SKM-1 treated with dmso at 0.1 percent for 144 hours (cell line): ENCODE measurements around the gene ALPK3.

Experiments
- DNase-seq: peaks from one replicate; lab custom pipeline; 2025; ENCODE audit not compliant: unreplicated experiment; lab: John Stamatoyannopoulos, UW

ALPK3 gene, protein sequence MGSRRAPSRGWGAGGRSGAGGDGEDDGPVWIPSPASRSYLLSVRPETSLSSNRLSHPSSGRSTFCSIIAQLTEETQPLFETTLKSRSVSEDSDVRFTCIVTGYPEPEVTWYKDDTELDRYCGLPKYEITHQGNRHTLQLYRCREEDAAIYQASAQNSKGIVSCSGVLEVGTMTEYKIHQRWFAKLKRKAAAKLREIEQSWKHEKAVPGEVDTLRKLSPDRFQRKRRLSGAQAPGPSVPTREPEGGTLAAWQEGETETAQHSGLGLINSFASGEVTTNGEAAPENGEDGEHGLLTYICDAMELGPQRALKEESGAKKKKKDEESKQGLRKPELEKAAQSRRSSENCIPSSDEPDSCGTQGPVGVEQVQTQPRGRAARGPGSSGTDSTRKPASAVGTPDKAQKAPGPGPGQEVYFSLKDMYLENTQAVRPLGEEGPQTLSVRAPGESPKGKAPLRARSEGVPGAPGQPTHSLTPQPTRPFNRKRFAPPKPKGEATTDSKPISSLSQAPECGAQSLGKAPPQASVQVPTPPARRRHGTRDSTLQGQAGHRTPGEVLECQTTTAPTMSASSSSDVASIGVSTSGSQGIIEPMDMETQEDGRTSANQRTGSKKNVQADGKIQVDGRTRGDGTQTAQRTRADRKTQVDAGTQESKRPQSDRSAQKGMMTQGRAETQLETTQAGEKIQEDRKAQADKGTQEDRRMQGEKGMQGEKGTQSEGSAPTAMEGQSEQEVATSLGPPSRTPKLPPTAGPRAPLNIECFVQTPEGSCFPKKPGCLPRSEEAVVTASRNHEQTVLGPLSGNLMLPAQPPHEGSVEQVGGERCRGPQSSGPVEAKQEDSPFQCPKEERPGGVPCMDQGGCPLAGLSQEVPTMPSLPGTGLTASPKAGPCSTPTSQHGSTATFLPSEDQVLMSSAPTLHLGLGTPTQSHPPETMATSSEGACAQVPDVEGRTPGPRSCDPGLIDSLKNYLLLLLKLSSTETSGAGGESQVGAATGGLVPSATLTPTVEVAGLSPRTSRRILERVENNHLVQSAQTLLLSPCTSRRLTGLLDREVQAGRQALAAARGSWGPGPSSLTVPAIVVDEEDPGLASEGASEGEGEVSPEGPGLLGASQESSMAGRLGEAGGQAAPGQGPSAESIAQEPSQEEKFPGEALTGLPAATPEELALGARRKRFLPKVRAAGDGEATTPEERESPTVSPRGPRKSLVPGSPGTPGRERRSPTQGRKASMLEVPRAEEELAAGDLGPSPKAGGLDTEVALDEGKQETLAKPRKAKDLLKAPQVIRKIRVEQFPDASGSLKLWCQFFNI (N-terminal part only)

DNA sequence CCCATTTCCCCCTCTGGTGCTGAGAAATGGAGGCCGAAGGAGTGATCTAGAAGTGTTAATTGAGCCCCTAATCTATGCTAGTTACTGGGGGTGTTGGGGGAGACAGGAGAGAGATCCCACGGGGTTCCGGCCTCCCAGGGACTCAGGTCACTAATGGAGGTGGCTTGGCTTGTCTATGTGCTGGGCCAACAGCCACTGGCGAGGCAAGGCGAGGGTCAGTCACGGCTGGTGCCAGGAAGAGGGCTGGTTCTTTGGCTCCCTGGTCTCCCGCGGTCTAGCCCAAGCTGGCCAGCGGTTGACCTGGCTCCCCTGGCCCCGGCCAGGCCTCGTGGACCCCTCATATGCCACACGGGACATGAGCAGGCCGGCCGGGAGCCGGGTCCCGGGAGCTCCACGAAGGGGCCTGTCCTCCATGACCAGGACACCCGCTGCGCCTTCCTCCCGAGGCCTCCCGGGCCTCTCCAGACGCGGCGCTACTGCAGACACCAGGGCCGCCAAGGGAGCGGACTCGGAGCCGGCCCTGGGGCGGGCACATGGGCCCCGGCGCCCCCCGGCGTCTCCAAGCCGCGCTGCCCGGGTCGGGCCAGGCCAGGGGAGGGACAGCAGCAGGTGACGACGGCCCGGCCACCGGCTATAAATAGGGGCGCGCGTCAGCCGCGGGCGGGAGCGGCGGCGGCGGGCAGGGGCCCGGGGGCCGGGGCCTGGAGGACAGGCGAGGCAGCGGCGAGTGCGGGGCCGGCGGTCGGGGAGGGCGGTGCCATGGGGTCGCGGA lies at the start of gene ALPK3:
ALPK3 (plus strand) TSS at position 663 of the 772 bp plus-strand sequence; CDS start at position 760, 97 bp downstream.
- DNase-seq: no peak

DNA sequence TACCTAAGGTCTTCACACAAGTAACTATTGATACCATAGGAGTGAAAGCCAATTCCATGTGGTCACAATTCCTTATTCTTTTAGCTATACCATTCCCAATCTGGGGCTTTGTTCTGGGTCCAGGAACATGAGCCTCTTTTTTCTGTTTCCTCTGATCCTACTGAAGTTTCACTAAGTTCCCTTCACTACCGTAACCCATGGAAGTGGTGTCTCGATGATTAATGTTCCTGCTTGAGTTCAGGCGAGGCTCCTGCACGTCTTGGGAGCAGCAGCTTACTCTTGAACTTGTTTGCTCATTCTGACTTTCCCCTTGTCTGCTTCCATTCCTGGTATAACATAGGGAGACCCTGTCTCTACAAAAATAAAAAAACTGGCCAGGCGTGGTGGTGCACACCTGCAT lies 45.1 kb upstream of the ALPK3 start:
- no peak for DNase-seq

DNA sequence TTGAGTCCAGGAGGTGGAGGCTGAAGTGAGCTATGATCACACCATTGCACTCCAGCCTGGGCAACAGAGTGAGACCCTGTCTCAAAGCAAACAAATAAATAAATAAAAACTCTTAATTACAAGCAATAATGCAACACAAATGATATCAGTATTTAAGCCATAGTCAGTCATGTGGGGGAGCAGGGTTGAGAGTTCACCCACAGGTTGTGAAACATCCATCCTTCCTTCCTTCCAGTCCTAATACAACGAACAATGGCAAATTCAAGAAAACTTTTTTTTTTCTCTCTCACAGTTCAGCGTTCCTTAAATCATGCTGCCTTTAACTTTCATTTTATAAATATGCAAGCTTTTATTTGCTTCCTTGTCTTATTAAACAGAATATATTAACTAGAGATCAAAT lies 44.7 kb upstream of the ALPK3 start:
- peak; percentile 17 for DNase-seq

DNA sequence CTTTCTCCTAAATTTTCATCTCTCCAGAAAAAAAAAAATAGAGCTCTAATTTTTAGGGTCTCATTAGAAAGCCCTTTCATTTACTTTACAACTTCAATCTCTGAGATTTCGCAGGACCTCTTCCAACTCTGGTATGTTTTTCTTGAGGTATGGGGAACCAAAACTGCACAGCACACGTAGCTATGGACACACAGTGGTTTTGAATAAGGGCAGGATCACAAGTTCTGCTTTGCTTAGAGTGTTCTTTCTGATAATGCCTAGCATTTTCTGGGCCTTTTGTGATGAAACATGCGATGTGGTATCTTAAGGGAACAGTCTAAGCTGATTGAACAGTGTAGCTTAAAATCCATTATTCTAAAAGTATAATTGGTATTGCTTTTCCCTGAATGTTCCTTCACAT lies 43.4 kb upstream of the ALPK3 start:
- peak; percentile 54 for DNase-seq

DNA sequence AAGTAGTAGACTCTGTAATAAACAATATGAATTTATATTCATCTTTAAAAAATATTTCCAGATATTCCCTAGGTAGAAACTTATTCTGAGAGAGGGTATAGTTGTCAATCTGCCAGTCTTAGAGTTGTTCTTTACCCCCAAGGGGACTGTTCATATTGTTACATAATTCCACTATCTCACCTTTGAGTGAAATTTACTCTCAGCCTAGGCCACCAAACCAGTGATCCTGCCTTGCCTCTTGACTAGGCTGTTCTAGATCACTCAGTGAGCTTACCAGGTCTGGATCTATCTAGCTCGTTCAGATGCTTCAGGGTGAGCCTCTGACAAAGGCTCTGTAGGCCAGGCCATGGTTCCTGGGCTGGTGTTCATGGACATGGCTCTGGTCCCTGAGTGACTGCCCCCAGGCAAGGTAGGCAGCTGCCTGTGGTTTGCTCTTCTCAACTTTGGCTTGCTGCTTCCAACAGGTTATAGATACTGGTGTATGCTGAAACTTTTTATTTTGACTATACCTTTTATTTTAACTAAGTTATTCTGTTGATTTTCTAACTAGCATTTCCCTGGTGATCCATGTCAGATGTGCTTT lies 41.2 kb upstream of the ALPK3 start:
- no peak for DNase-seq

DNA sequence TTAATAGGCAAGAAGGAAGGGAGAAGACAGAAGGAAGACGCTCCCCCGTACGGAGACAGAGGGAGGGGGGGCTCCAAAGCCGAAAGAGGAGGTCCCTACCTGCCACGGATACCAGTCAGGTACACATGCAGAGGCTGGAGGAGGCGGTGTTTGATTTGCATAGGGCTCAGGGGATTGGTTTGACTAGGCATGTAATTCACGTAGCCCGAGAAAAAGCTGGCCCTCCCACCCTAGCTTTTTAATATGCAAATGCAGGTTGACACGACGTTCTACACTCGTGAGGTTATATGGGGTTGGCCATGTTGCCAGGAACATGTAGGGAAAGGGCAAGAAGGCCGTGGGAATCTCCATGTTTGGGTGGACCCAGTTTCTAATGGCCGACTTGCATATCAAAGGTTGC lies 39.0 kb upstream of the ALPK3 start:
- DNase-seq: no peak

DNA sequence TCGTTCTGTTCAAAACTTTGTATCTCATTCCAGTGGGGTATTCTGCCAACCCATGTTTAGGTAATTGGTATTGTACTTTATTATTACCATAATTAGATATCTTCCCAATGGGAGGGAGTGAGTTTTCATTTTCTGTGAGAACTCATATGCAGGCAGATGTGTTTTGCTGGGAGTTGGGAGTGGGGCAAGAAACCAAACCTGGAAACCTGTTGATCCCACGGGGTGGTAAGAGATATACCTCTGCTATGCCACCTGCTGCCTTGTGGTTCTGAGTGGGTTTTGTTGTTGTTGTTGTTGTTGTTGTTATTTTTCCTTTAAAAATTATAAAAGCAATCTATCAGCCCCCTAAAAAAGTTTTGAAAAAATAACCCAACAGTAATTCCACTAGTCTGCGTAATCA lies 36.7 kb upstream of the ALPK3 start:
- no peak for DNase-seq

DNA sequence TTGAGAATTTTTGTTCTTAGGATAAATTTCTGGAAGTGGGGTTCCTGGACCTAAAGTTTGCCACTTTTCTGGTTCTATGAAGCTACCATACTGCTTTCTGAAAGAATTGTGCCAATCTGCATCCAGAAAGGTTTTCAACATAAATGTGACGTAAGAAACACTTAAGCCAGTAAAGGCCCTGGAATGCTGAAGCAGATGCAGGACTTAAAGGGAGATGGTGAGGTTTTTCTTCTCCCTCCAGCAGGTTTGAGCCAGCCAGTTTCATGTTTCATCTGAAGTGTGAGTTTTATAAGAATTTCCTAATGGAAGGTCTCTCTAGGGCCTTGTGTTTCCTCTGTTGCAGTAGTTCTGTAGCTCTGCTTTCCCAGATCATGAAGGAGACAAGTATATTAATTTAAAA lies 35.7 kb upstream of the ALPK3 start:
- DNase-seq: no peak

DNA sequence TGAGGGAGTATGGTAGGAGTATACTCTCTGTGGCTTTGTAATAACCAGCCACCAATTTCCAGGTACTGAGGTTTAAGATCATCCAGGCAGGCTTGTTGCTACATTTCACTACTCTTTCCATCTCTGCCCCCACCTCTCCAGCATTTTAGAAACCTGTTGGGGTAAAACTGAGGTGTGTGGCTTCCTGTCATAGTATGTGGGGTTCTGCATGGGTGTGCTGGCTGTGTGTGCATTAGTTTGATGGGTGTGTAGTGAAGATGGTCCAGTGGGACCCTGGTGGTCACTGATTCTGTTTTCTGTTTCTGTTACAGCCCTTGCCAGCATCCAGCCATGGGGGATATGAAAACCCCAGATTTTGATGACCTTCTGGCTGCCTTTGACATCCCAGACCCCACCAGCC lies 34.8 kb upstream of the ALPK3 start:
- no peak for DNase-seq

DNA sequence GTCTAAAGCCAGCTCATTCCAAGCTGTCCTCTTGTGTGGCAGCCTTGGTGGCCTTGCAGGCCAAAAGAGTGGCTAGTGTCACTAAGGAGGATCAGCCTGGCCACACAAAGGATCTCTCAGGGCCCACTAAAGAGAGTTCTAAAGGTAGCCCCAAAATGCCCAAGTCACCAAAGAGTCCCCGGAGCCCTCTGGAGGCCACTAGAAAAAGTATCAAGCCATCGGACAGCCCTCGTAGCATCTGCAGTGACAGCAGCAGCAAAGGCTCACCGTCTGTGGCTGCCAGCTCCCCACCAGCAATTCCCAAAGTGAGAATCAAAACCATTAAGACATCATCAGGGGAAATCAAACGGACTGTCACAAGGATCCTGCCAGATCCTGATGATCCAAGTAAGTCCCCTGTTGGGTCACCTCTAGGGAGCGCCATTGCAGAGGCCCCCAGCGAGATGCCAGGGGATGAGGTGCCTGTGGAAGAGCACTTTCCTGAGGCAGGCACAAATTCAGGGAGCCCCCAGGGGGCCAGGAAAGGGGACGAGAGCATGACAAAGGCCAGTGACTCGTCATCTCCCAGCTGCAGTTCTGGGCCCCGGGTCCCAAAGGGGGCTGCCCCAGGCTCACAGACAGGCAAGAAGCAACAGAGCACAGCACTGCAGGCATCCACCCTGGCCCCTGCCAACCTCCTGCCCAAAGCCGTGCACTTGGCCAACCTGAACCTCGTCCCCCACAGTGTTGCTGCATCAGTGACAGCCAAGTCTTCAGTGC lies 33.5 kb upstream of the ALPK3 start:
- DNase-seq: no peak

DNA sequence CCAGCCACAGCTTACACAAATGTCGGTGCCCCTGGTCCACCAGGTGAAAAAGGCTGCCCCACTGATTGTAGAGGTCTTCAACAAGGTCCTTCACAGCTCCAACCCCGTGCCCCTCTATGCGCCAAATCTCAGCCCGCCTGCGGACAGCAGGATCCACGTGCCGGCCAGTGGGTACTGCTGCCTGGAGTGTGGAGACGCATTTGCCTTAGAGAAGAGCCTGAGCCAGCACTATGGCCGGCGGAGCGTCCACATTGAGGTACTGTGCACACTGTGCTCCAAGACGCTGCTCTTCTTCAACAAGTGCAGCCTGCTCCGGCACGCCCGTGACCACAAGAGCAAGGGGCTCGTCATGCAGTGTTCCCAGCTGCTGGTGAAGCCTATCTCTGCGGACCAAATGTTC lies 32.9 kb upstream of the ALPK3 start:
- DNase-seq: no peak

DNA sequence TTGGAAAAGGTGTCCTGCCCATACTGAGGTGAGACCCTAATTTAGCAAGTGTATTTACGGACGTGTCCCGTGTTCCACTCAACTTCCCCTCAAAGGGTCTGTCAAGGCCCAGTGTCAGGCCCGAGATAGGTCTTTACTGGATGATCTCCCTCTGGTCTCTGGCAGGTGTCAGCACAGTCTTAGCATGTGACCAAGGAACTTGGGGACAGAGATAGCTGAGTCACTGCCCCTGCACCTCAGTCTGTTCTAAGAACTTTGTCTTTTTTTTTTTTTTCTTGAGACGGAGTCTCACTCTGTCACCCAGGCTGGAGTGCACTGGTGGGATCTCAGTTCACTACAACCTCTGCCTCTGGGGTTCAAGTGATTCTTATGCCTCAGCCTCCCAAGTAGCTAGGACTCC lies 32.1 kb upstream of the ALPK3 start:
- DNase-seq: no peak

DNA sequence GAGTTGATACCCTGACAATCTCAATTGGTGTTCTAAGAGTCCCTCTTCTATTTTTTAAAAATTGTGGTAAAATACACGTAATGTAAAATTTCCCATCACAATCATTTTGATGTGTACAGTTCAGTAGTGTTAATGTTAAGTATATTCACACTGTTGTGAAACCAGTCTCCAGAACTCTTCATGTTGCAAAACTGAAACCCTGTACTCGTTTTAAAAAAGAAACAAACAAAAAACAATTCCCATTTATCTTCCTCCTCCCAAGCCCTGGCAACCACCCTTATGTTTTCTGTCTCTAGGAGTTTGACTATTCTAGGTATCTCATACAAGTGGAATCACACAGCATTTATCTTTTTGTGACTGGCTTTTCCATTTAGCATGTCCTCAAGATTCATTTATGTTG lies 28.7 kb upstream of the ALPK3 start:
- no peak for DNase-seq

DNA sequence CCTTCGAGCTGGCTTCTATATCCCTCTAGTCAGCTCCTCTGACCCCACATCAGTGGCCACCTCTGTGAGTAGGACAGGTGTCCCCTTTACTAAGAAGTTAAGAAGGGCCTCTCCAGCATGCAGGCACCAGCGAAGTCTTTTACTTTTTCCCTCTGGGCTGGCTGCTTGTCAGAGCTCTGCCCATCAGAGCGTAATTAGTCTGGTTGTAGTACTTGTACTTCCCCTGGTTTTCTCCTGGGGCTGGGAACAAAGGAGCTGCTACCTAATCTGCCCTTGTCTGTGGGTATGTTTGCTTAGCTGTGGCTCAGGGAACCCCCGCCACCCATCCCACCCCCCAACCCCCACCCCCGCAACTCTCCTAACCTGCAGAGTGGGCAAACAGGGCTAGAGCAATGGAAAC lies 27.4 kb upstream of the ALPK3 start:
- DNase-seq: no peak

DNA sequence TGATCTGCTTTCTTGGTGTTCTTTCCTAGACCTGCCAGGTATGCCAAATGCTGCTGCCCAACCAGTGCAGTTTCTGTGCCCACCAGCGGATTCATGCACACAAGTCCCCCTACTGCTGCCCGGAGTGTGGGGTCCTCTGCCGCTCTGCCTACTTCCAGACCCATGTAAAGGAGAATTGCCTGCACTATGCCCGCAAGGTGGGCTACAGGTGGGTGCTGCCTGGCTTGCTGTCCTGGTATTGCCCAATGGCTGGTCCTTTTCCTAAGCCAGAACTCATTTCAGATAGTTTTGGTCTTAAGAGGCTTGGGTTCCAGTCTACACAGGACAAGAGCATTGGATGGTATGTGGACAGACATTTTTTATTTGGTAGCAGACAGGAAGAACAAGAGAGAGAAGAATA lies 26.5 kb upstream of the ALPK3 start:
- DNase-seq: no peak

DNA sequence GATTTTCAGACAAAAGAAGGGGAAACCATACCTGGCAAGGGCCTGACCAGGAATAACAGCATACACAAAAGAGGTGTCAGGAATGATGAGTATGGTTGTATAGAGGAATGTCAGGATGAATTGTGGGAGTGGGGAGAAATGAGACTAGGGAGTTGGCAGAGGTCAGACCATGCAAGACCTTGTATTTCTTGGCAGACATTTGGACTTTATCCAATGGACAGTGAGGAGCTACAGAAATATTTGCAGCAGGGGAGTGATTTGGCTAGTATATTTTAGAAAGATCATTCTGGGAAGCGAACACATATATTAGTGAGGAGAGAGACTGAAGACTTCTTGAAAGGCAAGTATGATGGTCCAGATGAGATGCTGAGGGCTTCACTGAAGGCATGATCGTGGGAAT lies 25.4 kb upstream of the ALPK3 start:
- no peak for DNase-seq

DNA sequence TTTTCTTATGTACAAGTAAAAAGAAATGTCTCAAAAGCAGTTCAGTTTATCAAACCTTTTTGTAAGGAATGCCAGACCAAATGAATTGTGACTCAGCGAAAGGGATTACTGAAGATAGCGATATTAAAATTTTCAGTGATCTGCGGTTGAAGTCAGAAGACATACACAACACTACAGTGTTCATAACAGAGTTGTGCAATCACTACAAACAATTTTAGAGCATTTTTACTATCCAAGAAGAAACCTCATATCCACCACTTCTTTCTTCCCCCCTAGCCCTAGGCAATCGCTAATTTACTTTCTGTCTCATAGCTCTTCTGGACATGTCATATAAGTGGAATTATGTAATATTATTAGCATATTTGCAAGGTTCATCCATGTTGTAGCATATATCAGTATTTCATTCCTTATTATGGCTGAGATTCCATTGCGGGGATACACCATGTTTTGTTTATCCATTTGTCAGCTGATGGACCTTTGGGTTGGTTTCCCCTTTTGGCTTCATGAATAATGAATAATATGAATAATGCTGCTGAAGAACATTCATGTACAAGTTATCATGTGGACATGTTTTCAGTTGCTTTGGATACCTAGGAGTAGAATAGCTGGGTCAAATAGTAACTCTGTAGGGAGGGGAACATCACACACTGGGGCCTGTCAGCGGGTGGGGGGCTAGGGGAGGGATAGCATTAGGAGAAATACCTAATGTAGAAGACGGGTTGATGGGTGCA lies 23.6 kb upstream of the ALPK3 start:
- no peak for DNase-seq

DNA sequence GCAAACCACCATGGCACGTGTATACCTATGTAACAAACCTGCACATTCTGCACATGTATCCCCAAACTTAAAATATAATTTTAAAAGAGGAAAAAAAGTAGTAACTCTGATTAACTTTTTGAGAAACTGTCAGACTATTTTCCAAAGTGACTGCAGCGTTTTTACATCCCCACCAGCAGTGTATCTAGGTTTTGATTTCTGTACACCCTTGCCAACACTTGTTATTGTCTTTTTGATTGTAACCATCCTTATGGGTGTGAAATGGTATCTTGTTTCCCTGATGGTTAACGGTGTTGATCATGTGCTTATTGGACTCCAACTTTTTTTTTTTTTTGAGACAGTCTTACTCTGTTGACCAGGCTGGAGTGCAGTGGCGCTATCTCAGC lies 23.0 kb upstream of the ALPK3 start:
- no peak for DNase-seq

DNA sequence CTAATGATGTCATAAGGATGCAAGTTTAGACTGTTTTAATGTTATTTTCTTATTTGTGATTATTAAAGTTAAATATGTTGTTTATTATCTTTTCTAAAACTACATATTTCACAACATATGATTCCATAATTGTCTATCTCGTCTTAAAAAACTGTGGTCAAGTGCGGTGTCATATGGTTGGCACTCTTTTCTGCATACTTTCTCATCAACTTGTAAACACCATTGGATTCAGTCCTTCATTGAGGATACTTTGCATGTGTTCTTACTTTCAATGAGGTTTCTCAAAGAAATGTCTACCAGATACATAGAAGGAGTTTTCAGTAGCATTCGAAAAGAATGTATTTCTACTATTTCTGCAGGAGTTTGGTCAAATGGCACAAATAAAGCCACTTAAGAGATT lies 22.0 kb upstream of the ALPK3 start:
- DNase-seq: no peak
